Middle frontal gyrus (tissue), 1 donor: ENCODE measurements around the gene FOXP1.

Experiments
- DNase-seq: peaks from one replicate; pipeline ENCODE4 v3.0.0-alpha.2; 2015; ENCODE audit warnings: low spot score; ENCODE audit errors: extremely low spot score

Gene FOXP1

DNA sequence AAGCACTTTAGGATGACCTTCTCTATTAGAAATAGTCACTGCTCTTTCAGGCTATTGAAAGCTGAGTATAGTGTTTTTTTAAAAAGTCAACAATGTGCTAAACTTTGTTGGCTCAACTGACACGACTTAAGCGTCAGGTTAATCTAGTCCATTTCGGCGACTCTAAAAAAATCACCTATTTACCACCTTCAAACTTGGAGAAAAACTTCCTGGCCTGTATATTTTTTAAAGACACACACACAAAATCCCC lies 517.8 kb downstream of the FOXP1 start:
- no peak for DNase-seq

DNA sequence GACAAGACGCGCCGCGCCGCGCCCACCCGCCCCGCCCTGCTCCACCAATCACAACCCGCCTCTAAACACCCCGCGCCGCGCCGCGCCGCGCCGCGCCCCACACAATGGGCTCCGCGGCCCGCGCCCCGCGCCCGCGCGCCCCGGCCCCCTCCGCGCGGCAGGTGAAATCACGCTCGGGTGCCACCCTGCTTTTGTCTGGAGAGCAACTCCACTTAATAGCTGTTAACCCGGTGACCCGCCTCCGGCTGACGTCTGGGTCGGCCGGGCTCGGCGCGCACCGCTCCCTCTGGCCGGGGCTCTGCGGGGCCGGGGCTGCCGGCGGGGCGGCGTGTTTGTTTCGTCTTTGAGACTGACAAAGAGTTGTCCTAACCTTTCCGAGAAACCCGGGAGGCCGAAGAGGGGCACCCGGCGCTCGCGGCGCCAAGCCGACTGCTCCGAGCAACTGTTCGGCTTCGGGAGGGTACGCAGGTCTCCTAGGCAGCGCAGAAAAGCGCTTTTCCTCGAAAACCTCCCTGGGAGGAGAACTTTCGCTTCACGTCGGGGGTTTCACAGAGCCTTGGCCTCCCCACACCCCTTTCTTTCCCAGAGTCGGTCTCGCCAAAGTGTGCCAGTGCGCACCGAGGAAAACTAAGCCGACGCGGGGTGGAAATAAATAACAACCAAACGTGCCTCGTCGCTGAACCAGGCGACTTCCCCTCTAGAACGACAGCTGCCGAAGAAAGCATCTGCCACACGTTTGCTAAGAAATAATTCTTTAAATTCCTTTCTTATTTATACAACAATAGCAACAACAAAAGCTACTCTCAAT lies 518.4 kb downstream of the FOXP1 start:
- no peak for DNase-seq

DNA sequence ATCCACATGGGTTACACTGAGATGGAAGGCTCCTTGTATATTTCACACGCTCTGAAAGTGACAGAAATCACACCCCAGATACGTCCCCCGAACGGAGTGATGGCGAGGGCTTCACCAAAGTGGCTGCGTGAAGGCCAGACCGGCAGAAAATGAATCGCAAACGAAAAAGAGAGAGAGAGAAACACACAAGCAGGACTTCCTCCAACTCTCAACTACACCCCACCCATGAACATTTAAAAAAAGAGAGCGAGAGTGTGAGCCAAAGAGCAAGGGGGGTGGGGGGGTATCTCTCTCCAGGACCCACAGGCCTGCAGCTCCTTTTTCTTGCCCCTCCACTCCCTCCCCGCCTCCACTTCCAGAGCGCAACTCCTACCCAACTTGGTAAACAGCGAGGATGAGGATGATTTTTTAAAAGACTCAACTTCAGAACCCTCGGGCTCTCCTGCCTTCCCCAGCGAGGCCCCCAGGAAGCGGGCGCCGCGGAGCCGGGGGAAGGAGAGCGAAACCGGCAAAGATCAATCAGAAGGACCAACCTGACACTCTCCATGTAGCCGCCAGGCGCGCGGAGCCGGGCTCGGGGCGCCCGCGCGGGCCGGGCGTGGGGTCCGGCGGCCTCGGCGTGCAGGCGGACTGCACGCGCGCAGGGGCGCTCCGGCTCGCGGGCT lies 519.1 kb downstream of the FOXP1 start:
- no peak for DNase-seq

DNA sequence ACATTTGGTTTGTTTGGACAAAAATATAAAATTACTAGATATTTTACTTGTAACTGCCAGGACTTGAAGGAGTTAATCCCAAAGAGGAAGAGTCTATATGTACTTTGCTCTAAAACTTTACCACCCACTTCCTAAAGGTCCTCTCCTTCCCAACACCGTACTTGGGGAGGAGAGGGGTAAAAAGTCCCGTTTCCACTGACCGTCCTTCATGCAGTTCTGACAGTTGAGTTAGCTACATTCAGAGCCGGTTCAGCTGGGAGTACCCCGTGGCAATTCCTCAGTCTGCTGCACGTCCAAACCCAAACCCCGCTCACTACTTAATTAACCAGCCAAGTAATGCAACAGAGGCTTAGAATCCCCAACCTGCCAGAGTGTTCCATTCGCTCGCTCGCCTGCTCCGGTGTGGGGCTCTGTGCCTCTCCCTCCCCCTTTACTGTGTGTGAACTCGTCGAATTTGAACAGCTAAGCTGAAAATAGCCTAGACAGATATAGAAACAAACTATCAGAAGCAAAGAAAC lies 519.7 kb downstream of the FOXP1 start:
- no peak for DNase-seq

DNA sequence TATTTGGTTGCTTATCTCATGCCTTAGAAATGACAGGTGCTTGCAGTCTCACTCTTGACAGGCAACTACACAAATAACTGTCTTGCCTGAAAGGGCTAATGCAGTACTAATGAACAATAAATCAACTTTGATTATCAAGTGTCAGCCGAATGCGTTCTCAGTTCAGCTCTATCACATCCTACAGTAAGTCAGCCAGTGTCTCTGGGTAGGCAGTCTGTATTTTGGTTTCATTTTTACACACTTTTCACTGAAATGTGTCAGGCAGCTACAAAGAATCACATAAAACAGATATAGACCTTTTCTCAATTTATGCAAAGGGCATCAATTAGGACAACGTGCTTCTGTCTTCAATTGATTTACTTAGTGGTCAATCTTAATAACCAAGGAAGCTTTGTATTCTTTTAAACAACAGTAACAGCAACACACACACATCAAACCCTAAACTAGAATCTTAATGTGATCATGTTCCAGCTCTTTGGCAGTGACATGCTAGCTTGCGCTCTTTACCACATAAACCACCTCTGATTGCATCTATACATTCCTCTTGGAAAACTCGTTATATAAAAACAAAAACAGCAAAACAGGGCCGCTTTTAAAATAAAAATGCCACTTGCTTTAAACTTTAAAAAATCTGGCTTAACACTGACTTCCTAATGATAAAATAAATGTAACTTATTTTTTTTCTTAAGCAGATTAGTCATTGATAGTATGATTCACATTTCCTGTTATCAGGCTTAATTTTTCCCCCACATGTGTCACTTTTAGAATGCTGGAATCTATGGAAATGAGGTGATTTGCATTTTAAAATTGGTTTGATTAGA lies 520.4 kb downstream of the FOXP1 start:
- DNase-seq: no peak

DNA sequence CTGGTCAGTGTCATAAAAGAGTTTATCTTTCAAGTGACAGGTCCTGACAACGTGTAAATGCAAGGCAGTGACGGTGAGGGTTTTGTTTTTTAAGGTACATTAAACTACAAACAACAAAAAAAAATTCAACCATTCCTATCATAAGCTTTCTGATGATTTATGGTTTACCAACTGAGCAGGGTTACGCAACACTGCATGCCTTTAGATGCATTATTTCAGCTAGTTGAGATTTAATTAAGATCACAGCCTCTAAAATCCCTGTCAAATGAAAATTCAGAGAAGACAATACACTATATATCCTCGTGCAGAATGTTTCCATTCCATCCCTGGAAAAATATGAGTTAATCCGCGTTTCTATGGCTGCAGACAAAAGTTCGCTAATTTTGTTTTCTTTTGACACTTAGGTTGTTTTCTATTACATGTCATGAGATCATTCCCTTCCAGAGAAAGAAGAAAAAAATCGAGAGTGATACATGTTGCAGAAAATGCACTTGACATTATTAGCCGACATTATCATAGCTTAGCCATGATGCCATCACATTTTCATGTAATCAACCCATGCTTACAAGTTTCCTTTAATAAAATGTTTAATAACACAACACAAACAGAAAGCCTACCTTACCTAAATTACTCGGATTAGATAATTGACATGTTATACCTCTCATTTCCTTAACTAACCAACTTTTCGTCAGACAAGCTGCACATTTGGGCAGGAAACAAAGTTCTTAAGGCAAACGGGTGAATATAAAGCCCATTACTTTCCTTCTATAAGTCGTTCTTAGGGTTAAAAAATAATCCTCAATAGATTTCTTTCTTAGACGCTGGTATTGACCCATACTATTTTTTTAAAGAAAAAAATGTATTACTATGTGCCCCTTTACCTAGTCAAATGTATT lies 521.2 kb downstream of the FOXP1 start:
- no peak for DNase-seq

DNA sequence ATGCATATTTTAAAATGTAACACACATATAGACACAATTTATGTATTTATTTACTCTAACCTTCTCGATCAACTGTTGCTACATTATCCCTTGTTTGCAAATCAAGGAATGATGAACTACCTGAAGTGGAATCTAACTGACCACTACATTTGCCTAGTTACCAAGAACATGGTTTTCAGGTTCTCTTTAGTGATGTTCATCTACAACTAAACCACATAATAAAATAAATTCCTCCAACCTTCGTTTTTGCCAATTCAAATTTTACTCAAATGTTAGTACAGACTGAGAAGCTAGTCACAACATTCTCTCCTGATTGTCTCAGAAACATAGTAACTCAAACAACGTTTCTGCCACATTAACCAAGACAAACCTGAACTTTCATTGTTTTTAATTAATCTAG lies 521.9 kb downstream of the FOXP1 start:
- no peak for DNase-seq

DNA sequence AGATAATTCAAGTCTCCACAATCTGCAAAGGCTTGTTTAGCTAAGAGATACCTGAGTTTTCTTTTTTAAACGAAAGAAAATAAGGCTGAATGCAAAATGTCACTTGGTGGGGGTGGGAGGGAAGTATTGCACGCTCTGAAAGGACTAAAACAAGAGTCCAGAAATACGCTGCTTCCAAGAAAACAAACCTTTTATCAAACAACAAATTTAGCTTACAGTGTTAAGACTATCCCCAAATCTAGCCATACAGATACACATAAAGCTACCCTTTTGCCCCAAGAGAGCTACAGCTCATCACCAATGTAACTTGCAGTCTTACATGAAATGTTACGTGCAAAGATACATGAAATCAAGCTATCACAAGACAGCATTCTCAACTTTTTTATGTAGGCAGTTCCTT lies 522.5 kb downstream of the FOXP1 start:
- no peak for DNase-seq

DNA sequence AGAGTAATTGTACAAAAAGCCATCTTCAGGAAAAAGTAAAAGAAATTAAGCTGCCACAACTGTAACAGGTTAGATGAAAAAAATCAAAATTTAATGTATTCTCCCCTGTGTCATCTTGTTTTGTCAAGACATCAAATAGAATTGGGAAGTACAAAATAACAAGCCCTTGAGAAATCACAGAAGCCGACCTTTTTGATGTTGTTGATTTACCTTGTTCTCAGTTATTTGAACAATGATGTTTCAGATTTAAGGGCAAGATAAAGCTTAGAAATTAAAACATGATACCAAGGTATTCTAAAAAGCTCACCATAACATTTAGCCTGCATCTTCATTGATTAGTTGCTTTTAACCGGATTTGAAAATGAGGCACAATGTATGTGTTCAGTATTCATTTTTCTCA lies 523.0 kb downstream of the FOXP1 start:
- no peak for DNase-seq

DNA sequence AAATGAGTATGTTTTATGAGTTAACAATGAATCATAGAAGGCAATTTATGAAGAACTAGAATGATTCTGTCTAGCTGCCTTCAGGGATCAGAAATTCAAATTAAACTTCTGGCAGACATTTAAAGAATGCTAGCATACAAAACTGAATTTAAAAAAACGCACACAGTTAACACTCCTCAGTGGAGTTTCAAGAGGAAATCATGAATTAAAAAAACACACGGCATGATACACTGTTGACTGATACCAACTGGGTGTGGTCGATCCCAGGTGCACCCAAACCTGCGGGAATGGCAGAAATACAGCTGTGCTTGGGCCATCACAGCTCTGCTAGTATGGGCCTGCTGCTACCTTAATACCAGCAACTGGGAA lies 526.0 kb downstream of the FOXP1 start:
- DNase-seq: no peak

DNA sequence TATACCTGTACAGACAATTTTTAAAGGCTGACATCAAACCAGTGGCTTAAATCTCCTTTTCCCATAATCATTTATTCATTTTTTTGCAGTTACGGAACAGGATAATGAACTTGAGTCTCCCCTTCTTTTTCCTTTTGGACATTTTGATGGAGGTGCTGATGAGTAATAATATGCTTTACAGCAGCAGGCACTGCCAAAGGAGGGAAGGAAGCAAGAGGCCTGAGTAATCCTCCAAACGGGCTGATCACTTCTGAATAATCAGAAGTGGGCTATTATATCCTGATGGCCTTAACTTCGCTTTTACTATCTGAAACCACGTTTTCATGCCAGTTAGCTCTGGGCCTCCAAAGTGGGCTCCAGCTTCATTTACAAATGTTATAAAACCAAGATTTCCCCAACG lies 527.2 kb downstream of the FOXP1 start:
- DNase-seq: no peak

DNA sequence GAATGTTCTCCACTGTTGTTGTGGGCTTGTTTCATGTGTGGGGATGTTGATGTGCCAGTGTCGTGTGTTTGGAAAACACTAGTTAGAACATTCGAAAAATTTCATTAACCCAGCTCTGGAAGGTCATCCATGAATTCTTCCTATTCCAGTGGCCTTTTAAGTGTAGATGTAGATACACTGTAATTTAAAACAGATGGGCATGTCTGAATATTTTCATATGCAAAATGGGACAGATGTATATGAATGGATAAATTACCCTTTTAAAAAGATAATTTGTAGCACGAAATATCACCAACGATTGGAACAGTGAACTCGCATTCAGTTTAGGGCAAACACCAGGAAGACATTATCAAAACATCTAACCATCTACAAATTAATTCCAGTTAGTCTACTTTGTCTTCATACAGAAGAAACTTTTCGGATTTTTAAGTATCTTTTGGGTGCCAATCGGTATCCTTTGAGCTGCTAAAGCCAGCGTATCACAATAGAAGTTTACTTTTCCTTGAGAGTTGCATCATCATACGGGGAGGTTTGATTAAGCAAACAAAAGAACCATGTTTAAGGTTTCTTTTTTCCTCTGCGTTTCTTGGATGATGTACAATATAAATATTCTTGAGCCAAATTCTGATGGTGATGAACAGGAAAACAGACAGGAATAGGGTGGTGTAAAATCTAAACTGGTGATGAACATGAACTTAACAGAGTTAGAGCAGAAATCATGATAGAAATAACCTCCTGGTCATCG lies 528.1 kb downstream of the FOXP1 start:
- DNase-seq: no peak

DNA sequence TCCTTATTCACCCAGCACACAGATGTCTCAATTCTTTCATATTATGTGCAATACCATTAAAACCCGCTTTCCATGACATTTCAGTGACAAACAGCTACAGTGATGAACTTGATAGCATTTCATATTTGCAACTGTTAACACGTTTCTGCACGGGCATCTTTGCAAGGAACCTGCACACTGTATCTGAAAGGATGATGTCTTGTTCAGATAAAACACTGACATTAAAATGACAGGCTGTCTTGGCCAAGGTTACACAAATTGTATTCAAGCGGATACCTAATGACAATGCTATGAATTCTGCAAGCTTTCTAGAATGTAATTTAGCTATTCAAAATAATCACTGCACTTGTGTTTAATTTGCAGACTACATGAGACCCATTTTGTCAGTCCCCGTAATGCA lies 529.2 kb downstream of the FOXP1 start:
- DNase-seq: no peak

DNA sequence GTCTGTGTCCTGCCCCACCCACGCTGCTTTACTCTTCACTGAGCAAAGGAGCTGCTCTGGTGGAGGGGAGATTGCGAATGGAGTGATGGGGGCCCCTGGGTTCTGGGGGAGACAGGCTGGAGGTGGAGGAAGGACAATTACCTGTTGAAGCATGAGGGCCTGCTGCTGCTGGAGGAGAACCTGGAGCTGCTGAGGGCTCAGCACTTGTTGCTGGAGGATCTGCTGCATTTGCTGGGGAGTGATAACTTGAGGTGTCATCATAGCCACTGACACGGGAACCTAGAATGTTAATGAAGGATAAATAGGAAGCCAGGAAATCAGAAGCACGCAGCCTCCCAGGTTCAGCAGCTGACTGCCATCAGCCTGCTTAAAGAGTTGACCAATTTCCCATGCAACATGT lies 530.0 kb downstream of the FOXP1 start:
- DNase-seq: no peak

DNA sequence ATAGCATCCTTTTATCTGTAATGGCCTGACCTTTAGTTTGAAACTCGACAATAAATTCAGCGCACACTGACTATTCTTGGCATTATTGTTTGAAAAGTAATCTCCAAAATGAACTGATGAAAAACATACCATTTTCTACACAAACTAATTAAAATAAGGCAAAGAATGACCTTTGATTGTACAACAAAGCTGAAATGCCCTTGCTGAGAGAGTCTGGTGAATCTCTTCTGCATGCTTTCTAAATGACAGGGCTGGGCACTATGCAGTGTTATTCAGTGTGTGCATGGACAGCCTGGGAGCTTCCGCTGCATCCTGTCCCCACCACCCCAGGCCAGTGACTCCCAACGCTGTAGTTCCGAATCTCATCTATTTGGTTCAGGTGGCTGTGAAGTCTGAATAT lies 530.8 kb downstream of the FOXP1 start:
- DNase-seq: no peak

DNA sequence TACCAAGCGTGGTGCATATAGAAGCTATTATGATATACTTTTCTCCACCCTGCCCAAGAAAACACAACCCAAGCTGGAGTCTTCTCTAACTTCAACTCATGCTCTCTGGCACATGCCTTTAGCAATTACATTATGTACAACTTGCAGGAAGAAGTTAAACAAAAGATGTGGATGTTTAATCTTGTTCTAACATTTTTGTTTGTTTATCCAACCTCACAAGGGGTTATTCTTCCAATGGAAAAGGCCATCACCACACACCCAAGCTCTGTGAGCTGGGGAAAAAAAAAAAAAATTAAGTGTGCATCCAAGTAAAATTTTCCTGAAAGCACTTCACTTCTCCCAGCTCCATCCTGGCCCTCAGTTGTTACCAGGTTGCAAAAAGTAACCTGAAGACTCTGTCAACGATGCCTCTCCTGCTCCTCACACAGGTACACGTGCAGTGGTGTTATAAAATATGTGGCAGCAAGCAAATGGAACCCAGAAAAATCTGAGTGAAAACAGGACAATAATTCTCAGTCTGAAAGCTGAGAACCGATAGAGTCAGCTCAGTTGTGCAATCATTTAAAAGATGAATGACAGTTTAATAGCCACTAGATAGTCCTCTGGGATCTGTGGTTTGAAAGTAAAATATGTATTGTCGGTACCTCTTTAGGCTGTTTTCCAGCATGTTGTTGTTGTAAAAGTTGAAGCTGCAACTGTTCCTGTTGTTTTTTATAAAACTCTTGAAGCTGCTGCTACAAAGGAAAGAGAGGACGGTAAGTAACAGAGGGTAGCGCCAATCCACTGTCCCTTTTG lies 531.4 kb downstream of the FOXP1 start:
- DNase-seq: no peak

DNA sequence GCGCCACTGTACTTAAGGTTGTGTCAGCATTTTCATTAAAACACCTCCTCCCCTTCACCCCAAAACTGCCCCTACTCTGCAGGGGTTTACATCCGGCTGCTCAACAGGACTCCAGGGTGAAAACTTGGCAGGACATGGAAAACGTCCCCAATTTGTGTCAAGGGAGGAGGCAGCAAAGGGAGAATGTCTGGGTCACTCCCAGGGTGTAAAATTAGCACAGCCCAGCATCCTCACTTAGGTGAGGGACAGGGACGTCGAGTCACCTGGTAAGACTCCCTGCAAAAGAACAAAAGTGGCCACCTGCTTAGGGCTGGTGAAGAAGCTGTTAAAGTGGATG lies 532.3 kb downstream of the FOXP1 start:
- no peak for DNase-seq

DNA sequence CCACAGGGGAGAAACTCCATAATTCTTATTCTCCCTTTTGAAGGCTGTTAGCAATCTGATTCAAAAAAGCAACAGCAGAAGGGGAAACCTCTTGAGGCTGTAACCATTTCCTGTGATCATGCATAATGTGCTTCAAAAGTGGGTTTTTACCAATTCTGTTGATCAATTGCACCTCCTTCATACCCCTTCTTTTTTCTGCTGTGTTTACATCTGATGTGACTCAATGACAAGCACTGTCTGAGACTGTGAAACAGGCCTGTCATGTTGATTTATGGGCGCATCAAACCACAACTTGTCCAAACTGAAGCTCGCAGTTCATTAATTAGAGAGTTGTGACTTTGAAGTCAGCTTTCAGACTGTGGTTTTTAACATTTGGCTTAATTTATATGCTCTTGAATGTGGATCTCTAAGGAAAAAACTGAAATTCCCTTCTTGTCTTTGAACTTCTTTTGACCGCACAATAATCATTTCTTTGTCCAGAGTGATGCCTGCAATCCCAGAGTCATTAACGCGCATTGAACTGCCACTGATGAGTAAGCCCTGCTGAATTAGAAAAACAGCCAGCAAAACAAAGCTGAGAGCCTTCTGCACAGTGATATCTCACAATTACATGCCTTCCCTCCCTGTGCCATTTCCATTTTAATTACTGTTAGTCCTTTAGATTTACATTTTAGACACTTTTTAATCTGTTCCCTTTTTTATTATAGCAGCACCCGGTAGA lies 532.8 kb downstream of the FOXP1 start:
- DNase-seq: no peak

DNA sequence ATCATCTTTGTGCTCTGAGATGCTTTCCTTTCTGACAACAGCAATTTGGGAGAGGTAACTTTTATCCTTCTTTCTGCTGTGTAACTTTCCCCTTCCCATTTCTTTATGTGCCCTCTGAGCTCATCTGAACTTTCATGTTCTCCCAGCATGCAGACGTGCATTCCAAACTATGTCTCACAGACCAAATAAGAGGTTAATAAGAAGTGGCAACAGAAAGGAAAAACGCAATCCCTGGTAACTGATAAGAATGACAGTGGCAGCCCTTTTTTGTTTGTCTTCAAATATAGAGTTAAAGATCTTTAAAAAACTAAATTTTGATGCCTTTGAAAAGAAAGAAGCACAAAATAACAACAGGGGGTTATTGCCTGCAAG lies 533.4 kb downstream of the FOXP1 start:
- DNase-seq: no peak
